Measurements from ENCODE around the gene SLC9A3. TPM values are rescaled to one million over a fixed set of nuclear protein-coding genes. Genes with fewer than 3 reads are reported as not detected.
"Not testable (repeated sequence)": the region's sequence is repeated elsewhere in the genome, so short reads cannot be mapped to it uniquely, and the experiment has no call there.

The SLC9A3 gene
- total and polyA plus RNA-seq, 4 donors: 2.3 to 7.2 (median 4.3) TPM

DNA sequence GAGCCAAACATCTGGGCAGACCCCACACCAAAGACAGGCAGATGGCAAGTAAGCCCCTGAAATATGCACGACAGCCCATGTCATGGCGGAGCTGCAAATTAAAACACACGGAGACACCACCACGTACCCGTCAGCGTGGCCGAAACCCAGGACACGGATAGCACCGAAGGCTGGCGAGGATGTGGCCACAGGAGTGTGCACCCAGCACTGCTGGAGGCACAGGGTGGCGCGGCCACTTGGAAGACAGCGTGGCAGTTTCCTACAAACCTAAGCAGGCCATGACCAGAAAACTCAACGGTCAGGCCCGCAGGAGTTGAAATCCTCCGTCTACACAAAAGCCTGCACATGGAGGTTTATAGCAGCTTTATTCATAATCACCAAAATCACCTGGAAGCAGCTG is 12.8 kb downstream of the SLC9A3 start:
- no peaks in the 10 kb centered on the region for H3K9me3 ChIP-seq (ENCODE audit: control insufficient read depth, insufficient read depth, low read length)
- no peak for DNase-seq (ENCODE audit: low read depth in 4 of 6, low spot score in 6 of 6)
- peaks cover 21% of the 10 kb centered on the region for H3K4me1 ChIP-seq (ENCODE audit: control insufficient read depth, insufficient read depth, low read length)
- peaks cover 13% of the 10 kb centered on the region for H3K27me3 ChIP-seq (ENCODE audit: control insufficient read depth, insufficient read depth, low read length)
- no peak overlapping the region for H3K27ac ChIP-seq (ENCODE audit: low read depth, low read length)
- H3K4me3 ChIP-seq (ENCODE audit: low read depth, low read length): no peak overlapping the region
- no peaks in the 10 kb centered on the region for H3K36me3 ChIP-seq (ENCODE audit: control insufficient read depth, insufficient read depth, low read length)
- 93% methylated on average over 13 of the region's 16 CpGs for WGBS (ENCODE audit: insufficient coverage)

- peaks cover 14% of the 10 kb centered on the region for H3K27me3 ChIP-seq (ENCODE audit: control insufficient read depth, insufficient read depth, low read length)
- 83% methylated on average over 9 of the region's 9 CpGs for WGBS (ENCODE audit: insufficient coverage)
These were observed 13.7 kb downstream of the SLC9A3 start for GRCh38 chr5:510521-510920.

GRCh38 chr5:509611-510185 is 14.6 kb downstream of the SLC9A3 start:
- WGBS (ENCODE audit: insufficient coverage): 59% methylated on average over 20 of the region's 22 CpGs
- peaks cover 10% of the 10 kb centered on the region for H3K27me3 ChIP-seq (ENCODE audit: control insufficient read depth, insufficient read depth, low read length)
- H3K27ac ChIP-seq (ENCODE audit: low read depth, low read length): no peak overlapping the region
- H3K9me3 ChIP-seq (ENCODE audit: control insufficient read depth, insufficient read depth, low read length): no peaks in the 10 kb centered on the region
- no peak overlapping the region for H3K4me3 ChIP-seq (ENCODE audit: low read depth, low read length)
- peaks cover 21% of the 10 kb centered on the region for H3K4me1 ChIP-seq (ENCODE audit: control insufficient read depth, insufficient read depth, low read length)
- H3K36me3 ChIP-seq (ENCODE audit: control insufficient read depth, insufficient read depth, low read length): no peaks in the 10 kb centered on the region
- peak in 1 of 6 donors; percentile 37 for DNase-seq (ENCODE audit: low read depth in 4 of 6, low spot score in 6 of 6)

More at GRCh38 chr5:510521-510920, 13.7 kb downstream of the SLC9A3 start:
- no peak overlapping the region for H3K4me3 ChIP-seq (ENCODE audit: low read depth, low read length)
- H3K27ac ChIP-seq (ENCODE audit: low read depth, low read length): no peak overlapping the region
- H3K9me3 ChIP-seq (ENCODE audit: control insufficient read depth, insufficient read depth, low read length): no peaks in the 10 kb centered on the region
- H3K4me1 ChIP-seq (ENCODE audit: control insufficient read depth, insufficient read depth, low read length): peaks cover 25% of the 10 kb centered on the region
- no peak for DNase-seq (ENCODE audit: low read depth in 4 of 6, low spot score in 6 of 6)
- no peaks in the 10 kb centered on the region for H3K36me3 ChIP-seq (ENCODE audit: control insufficient read depth, insufficient read depth, low read length)

DNA sequence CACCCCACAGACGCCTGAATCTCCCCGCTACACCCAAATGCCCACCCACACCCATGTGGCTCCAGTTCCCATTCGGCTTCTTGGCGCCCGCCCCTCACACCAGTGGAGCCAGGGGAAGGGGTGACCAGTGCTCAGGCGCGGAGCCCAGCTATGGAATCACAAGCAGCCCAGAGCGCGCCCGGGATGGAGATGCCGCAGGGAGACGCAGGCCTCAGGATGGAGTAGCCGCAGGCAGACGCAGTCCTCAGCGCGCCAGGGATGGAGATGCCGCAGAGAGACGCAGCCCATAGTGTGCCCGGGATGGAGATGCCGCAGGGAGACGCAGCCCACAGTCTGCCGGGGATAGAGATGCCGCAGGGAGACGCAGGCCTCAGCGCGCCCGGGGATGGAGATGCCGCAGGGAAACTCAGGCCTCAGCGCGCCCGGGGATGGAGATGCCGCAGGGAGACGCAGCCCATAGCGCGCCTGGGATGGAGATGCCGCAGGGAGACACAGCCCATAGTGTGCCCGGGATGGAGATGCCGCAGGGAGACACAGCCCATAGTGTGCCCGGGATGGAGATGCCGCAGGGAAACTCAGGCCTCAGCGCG is 16.2 kb downstream of the SLC9A3 start:
- H3K4me3 ChIP-seq (ENCODE audit: low read depth, low read length); H3K27ac ChIP-seq (ENCODE audit: low read depth, low read length); H3K27me3 ChIP-seq (ENCODE audit: control insufficient read depth, insufficient read depth, low read length); H3K36me3 ChIP-seq (ENCODE audit: control insufficient read depth, insufficient read depth, low read length); DNase-seq (ENCODE audit: low read depth in 4 of 6, low spot score in 6 of 6); H3K9me3 ChIP-seq (ENCODE audit: control insufficient read depth, insufficient read depth, low read length): not testable (repeated sequence)
- H3K4me1 ChIP-seq (ENCODE audit: control insufficient read depth, insufficient read depth, low read length): peaks cover 12% of the 10 kb centered on the region
- WGBS (ENCODE audit: insufficient coverage): 98% methylated on average over 41 of the region's 42 CpGs

GRCh38 chr5:505951-506525 is 18.2 kb downstream of the SLC9A3 start:
- Histone ChIP-seq H3K27me3 (ENCODE audit: control insufficient read depth, insufficient read depth, low read length) (peaks cover 5% of the 10 kb centered on the region), H3K4me3 (ENCODE audit: low read depth, low read length) (no peak overlapping the region), H3K36me3 (ENCODE audit: control insufficient read depth, insufficient read depth, low read length) (no peaks in the 10 kb centered on the region), H3K9me3 (ENCODE audit: control insufficient read depth, insufficient read depth, low read length) (no peaks in the 10 kb centered on the region), H3K27ac (ENCODE audit: low read depth, low read length) (no peak overlapping the region), H3K4me1 (ENCODE audit: control insufficient read depth, insufficient read depth, low read length) (peaks cover 26% of the 10 kb centered on the region)
- 74% methylated on average over 30 of the region's 30 CpGs for WGBS (ENCODE audit: insufficient coverage)
- DNase-seq (ENCODE audit: low read depth in 4 of 6, low spot score in 6 of 6): no peak

DNA sequence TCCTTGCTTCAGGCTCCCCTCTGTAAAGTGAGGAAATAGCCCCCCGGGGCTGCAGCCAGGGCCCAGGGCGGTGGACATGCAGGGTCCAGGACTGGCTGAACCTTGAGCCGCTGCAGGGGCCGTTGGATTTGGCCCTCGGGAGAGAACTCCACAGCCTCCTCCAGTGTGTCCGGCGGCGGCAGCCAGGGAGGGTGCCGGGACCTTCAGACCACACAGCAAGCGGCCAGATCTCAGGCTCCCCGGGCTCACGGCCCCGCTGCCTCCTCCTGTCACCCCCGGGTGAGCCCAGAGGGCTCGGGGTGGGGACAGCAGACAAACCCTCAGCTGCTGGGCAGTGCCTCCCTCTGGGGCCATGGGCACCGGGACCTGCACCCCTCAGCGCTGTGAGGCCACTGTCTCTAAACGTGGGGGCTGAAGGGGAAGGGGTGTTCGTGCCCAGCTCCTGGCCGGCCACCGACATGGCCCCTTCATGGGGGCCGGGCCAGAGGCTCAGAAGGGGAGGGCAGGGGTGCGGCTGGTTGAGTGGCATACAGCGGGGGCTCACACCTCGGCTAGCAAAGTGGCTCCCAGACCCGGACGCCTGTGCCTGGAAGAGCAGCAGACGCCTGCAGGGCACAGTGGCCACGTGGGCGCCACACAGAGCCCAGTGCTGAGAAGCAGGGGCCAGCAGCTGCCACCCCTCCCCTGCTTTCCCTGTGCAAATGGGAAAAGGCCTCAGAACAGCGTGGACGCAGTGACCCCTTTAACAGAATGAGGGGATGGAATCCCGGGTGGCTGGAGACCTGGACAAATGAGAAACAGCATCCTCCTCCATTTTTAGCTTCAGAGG is 19.7 kb downstream of the SLC9A3 start:
- H3K4me1 ChIP-seq (ENCODE audit: control insufficient read depth, insufficient read depth, low read length): peaks cover 20% of the 10 kb centered on the region
- peaks cover 5% of the 10 kb centered on the region for H3K27me3 ChIP-seq (ENCODE audit: control insufficient read depth, insufficient read depth, low read length)
- DNase-seq (ENCODE audit: low read depth in 4 of 6, low spot score in 6 of 6): no peak
- no peaks in the 10 kb centered on the region for H3K9me3 ChIP-seq (ENCODE audit: control insufficient read depth, insufficient read depth, low read length)
- no peak overlapping the region for H3K27ac ChIP-seq (ENCODE audit: low read depth, low read length)
- H3K36me3 ChIP-seq (ENCODE audit: control insufficient read depth, insufficient read depth, low read length): no peaks in the 10 kb centered on the region
- H3K4me3 ChIP-seq (ENCODE audit: low read depth, low read length): no peak overlapping the region
- 64% methylated on average over 30 of the region's 33 CpGs for WGBS (ENCODE audit: insufficient coverage)

DNA sequence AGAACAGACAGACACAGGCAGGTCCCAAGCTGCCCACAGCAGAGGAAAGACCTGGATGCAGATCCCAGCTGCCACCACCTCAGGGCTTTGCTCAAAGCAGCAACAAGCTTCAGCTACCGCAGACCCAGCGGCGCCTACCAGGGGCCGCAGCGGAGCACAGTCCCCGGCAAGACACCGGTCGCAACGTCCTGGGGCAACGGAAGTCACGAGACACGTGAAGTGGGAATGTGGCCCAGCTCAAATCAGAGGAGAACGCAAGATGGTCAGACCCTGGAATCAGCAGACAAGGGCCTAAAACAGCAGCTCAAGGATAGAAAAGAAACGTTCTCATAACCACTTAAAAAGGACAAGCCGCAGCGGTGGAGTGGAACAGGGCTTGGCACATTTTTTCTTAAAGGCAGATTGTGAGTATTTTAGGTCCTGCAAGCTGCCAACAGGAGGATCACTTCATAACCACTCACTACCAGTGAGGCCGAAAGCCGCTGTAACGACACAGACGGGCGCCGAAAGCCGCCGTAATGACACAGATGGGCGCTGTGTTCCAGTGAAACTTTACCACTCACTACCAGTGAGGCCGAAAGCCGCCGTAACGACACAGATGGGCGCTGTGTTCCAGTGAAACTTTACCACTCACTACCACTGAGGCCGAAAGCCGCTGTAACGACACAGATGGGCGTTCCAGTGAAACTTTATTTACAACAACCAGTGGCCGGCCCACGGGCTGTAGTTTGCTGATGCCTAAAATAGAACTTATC is 21.7 kb downstream of the SLC9A3 start:
- Histone ChIP-seq H3K27me3 (ENCODE audit: control insufficient read depth, insufficient read depth, low read length) (peaks cover 5% of the 10 kb centered on the region), H3K27ac (ENCODE audit: low read depth, low read length) (no peak overlapping the region), H3K4me3 (ENCODE audit: low read depth, low read length) (no peak overlapping the region), H3K4me1 (ENCODE audit: control insufficient read depth, insufficient read depth, low read length) (peaks cover 19% of the 10 kb centered on the region), H3K9me3 (ENCODE audit: control insufficient read depth, insufficient read depth, low read length) (no peaks in the 10 kb centered on the region), H3K36me3 (ENCODE audit: control insufficient read depth, insufficient read depth, low read length) (no peaks in the 10 kb centered on the region)
- 79% methylated on average over 31 of the region's 36 CpGs for WGBS (ENCODE audit: insufficient coverage)
- DNase-seq (ENCODE audit: low read depth in 4 of 6, low spot score in 6 of 6): no peak

GRCh38 chr5:501831-502184 is 22.4 kb downstream of the SLC9A3 start:
- WGBS (ENCODE audit: insufficient coverage): 69% methylated on average over 23 of the region's 23 CpGs
- H3K4me3 ChIP-seq (ENCODE audit: low read depth, low read length): no peak overlapping the region
- peak in 1 of 6 donors; percentile 24 for DNase-seq (ENCODE audit: low read depth in 4 of 6, low spot score in 6 of 6)

GRCh38 chr5:501105-501830 is 23.0 kb downstream of the SLC9A3 start:
- Histone ChIP-seq H3K4me3 (ENCODE audit: low read depth, low read length) (no peak overlapping the region), H3K36me3 (ENCODE audit: control insufficient read depth, insufficient read depth, low read length) (no peaks in the 10 kb centered on the region), H3K4me1 (ENCODE audit: control insufficient read depth, insufficient read depth, low read length) (peaks cover 19% of the 10 kb centered on the region), H3K27me3 (ENCODE audit: control insufficient read depth, insufficient read depth, low read length) (peaks cover 4% of the 10 kb centered on the region), H3K9me3 (ENCODE audit: control insufficient read depth, insufficient read depth, low read length) (no peaks in the 10 kb centered on the region), H3K27ac (ENCODE audit: low read depth, low read length) (no peak overlapping the region)
- 79% methylated on average over 40 of the region's 41 CpGs for WGBS (ENCODE audit: insufficient coverage)
- DNase-seq (ENCODE audit: low read depth in 4 of 6, low spot score in 6 of 6): no peak

More at GRCh38 chr5:501831-502184, 22.4 kb downstream of the SLC9A3 start:
- H3K9me3 ChIP-seq (ENCODE audit: control insufficient read depth, insufficient read depth, low read length): no peaks in the 10 kb centered on the region
- peaks cover 19% of the 10 kb centered on the region for H3K4me1 ChIP-seq (ENCODE audit: control insufficient read depth, insufficient read depth, low read length)
- H3K27ac ChIP-seq (ENCODE audit: low read depth, low read length): no peak overlapping the region
- no peaks in the 10 kb centered on the region for H3K36me3 ChIP-seq (ENCODE audit: control insufficient read depth, insufficient read depth, low read length)
- H3K27me3 ChIP-seq (ENCODE audit: control insufficient read depth, insufficient read depth, low read length): peaks cover 5% of the 10 kb centered on the region

All from spinal cord (tissue), 10 donors.